ENCODE data around the gene S100A5.
"Not testable (repeated sequence)": the region's sequence is repeated elsewhere in the genome, so short reads cannot be mapped to it uniquely, and the experiment has no call there.

Gene S100A5

GRCh38 chr1:153566414-153567371 is 26.0 kb upstream of the S100A5 start:
- DNase-seq (ENCODE audit: low read depth) = peak; percentile 83

GRCh38 chr1:153565529-153566374 is 25.0 kb upstream of the S100A5 start, which contains the start of gene S100A2:
S100A2 (minus strand) TSS chr1:153565844; CDS start chr1:153563877, 1,967 bp downstream.
- no peak for DNase-seq (ENCODE audit: low read depth)

DNA sequence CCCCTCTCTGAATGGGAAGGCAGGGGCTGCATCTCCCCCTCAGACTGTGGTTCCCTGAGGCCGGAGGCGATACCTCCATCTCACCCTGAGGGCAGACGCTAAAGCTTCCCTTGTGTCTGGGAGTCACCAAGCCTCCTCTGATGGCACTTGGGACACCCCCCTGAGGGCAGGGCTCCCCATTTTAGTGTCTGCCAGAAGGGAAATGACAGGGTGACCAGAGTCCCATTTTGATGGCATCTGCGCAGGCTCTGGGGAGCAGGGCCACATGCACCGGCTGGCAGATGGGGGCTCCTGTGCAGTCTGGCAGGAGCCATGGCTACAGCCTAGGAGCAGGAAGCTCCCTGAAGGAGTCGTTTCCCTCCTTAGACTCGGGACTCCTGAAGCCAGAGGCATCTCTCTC is 23.3 kb upstream of the S100A5 start:
- no peak for DNase-seq (ENCODE audit: low read depth)

GRCh38 chr1:153563483-153563901 is 22.8 kb upstream of the S100A5 start:
- DNase-seq (ENCODE audit: low read depth) = no peak

- not testable (repeated sequence) for DNase-seq (ENCODE audit: low read depth)
Observed at GRCh38 chr1:153562021-153562420, 21.3 kb upstream of the S100A5 start.

DNA sequence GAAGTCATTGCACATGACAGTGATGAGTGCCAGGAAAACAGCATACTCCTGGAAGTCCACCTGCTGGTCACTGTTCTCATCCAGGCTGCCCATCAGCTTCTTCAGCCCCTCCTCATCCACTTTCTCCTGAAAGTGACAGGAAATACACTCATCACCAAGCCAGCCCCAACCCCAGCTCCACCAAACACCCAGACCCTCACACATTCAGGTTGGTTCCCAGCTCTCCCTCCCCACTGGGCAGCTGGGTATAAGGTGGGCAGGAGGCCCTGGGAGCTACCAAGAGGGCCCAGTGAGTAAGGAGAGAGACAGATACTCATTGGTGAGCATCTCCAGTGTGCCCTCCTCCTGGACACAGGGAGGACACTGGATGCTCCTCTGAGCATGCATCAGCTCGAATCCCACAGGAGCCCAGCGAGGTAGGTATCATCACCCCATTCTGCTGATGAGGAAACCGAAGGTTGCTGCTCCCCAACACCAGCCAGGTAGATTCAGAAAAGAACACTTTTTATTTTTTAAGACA is 20.8 kb upstream of the S100A5 start:
- no peak for DNase-seq (ENCODE audit: low read depth)

GRCh38 chr1:153560771-153561465 is 20.2 kb upstream of the S100A5 start:
- DNase-seq (ENCODE audit: low read depth) = no peak

DNA sequence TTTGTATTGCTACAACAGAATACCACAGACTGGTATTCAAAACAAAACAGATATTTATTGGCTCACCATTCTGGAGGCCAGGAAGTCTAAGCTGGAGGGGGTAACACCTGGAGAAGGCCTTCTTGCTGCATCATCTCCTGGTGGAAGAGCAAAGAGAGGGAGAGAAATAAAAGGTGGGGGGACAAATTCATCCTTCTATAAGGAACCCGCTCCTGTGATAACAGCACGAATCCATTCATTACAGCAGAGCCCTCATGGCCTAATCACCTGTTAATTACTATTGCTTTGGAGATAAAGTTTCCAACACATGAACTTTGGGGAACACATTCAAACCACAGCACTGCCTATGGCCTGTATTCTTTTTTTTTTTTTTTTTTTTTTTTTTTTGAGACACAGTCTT is 19.5 kb upstream of the S100A5 start:
- DNase-seq (ENCODE audit: low read depth) = no peak

DNA sequence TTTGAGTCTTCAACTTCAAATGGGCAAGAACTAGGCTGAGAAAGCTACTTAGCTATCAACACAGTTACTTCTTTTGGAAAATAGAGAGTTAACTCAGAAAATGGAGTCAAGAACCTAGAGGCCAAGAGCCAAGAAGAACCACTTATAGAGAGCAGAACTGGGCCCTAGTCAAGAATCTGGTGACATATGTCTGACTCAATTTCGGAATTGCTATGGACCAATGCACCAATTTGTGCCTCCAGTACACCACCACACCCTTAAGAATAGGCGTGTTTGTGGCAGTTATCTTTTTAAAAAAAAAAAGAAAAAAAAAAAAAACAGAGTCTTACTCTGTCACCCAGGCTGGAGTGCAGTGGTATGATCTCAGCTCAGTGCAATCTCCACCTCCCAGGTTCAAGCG is 17.1 kb upstream of the S100A5 start:
- DNase-seq (ENCODE audit: low read depth) = no peak

DNA sequence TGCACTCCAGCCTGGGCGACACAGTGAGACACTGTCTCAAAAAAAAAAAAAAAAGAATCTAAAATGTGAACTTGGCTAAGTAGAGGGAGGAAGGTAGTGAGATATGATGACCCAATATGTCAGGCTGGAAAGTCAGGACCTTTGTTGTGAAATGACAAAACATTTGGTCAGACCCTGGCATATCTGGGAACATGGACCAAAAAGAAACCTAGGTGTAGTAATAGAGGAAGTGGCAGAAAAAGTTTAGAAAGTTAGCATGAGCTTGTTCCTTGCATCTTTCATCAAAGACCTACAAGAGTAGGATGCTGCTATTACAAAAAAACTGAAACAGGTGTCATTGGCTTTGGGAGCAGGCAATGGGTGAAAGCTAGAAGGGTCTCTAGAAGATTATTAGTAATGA is 15.6 kb upstream of the S100A5 start:
- DNase-seq (ENCODE audit: low read depth) = no peak

DNA sequence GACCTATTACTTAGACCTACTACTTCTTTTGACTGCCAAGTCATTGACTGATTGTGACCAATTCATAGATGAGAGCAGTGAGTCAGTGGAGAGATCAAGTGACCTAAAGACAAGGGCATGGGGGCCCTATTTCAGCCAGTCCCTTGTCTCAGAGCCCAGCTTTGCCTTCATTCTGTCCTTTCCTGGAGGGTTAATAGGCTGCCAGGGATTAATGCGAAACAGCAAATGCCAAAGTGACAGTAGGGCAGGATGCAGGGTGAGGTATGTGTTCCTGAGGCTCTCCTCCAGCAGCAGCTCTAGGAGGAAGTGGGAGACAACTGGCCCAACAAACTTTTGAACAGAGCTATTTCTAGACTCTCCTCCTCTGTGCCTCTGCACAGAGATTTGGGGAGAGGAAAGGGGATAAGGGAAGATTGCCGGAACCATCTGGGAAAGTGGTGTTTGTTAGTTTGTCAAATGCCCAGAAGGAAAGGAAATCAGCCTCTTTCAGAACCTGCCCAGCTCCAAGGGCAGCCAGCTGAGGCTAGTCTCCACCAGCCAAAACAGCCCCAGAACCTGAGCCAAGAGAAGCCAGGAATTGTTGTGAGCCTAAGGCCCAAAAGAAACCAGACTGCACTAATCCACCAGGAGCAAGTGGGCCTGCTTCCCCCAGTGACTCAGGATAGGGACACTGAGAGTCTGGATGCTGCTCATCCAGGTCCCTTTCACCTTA is 13.3 kb upstream of the S100A5 start:
- no peak for DNase-seq (ENCODE audit: low read depth)

GRCh38 chr1:153553096-153553495 is 12.4 kb upstream of the S100A5 start:
- DNase-seq (ENCODE audit: low read depth) = no peak

DNA sequence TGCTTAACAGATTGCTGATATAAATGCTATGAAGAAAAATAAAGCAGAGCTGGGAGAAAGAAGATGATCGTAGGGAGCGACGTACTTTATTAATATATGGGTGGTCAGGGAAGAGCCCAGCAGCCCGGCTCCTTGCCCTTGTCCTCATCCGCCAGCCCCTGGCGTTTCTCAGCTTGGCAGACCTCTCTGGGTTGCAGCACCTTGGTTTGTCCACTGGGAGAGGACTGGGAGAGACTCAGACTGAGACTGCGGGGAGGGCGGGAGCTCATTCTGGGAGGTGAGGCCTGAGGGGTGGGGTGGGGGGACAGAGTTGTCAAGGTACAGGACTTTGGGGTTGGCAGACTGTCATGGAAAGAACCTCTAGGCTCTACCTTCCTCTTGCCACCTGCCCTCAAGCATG is 11.6 kb upstream of the S100A5 start:
- DNase-seq (ENCODE audit: low read depth) = no peak

- DNase-seq (ENCODE audit: low read depth) = no peak
Observed at GRCh38 chr1:153550827-153551500, 10.2 kb upstream of the S100A5 start.

DNA sequence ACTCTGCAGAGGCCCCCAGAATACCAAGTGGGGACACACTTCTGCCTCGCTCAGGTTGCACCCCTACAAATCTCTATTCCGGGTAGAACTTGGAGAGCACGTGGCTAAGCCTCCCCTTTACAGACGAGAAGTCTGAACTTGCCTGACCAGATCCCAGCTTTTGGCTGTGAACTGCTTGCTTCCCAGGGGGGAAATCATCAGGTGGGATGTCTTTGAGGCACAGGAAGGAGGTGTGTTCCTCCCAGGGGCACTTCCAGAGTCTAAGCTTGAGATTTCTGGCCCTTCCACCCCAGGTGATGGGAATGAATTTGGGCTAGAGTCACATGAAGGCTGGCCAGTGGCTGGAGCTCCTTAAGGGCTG is 9.6 kb upstream of the S100A5 start:
- no peak for DNase-seq (ENCODE audit: low read depth)

- DNase-seq (ENCODE audit: low read depth) = no peak
Observed at GRCh38 chr1:153549741-153550397, 9.1 kb upstream of the S100A5 start.

DNA sequence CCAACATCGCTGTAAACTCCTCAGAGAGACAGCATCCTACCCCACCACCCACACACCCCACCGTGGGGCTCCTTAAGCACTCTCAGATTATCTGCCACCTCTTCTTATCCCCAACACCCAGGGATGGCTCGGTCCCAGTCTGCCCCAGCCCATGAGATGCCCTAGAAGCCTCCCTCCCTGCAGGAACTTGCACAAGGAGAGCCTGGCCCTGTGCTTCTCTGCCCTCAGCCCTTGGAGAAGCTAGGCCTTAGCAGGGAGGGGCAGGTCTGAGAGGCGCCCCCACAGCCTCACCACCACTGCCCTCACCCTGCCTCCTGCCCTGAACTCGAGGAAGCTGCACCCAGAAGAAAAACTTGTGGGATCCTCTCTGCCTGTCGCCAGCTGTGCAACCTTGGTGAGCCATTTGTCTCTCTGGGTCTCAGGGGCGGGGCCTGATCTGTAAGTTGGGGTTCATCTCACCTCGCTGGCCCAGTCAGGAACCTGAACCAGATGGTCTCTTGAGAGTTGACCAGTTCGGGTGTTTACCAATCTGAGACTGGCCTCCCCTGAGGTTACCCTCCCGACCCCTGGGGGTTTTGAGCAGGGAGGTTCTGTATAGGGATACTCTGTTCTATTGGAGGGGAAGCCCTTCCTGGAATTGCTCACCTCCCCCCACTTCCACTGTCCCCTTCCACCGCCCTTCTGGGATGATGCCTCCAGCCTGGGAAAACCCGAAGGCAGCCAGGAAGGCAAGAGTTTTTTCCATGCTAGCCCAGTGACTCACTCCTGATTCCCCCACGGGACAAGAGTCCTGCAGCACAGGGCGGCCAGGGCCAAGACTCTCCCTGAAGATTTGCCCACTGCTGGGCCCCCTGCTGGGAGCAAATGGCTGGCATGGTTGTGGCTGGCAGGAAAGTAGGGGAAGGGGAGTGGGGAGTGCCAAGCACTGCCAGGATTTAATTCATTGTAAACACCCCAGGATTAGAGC is 8.3 kb upstream of the S100A5 start, which contains the start of gene S100A3:
TSS of gene S100A3 (minus strand) at position 537 of the 967 bp plus-strand sequence. CDS start 773 bp downstream, outside the sequence.
- DNase-seq (ENCODE audit: low read depth) = no peak

- DNase-seq (ENCODE audit: low read depth) = no peak
Observed at GRCh38 chr1:153547560-153548551, 7.1 kb upstream of the S100A5 start.

Data from activated T-helper 1 cell treated with Interleukin-2 at 50 U/mL for 16 hours (primary cell).